GM15510 (cell line): ENCODE data around the gene CUL3.

Experiments used
- POLR2A ChIP-seq: IDR thresholded peaks from 3 replicates; pipeline ENCODE4 v1.6.1; 2011; ENCODE audit warnings: borderline replicate concordance; ENCODE audit not compliant: insufficient read length; ENCODE audit errors: extremely low read depth

The CUL3 gene

DNA sequence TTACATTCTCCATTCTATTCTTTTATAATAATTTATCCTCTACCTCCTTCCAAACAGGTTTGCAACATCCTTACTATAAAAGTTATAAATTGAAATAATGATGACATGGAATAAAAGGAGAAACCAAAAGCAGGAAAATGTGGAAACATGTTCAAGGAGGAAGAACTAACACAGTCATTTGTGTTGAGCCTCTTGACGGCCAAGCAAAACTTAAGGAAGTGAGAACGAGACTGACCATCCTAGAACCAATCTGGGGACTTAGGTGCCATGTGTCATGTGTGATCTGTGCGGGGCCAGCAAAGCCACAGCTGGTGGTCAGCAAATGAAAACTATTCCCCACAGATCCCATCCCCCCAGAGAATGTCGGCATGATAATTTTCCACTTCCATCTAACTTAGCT lies 157.7 kb downstream of the CUL3 start:
- TF ChIP-seq POLR2A: no peak

DNA sequence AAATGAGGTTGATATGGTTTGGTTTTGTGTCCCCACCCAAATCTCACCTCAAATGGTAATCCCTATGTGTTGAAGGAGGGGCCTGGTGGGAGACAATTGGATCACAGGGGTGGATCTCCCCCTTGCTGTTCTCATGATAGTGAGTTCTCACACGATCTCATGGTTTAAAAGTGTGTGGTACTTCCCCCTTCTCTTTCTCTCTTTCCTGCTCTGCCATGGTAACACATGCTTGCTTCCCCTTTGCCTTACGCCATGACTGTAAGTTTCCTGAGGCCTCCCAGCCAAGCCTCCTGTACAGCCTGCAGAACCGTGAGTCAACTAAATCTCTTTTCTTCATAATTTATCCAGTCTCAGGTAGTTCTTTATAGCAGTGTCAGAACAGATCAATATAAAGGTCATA lies 158.5 kb downstream of the CUL3 start:
- no peak for TF ChIP-seq POLR2A

DNA sequence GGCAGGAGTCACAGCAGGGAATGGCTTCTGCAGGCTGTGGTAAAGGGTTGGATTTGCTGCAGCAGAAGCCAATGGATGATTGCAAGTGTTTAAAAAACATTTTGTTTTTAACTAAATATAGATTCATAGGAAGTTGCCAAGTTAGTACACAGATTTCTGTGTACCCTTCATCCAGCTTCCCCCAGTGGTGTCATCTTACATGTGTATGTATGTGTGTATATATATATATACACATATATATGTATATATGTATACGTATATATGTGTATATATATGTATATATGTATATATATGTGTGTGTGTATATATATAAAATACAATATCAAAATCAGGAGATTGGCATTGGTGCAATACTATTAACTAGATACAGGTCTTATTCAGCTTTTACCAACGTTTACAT lies 164.1 kb downstream of the CUL3 start:
- TF ChIP-seq POLR2A: no peak
